ENCODE data around the gene MMP10.
"Not testable (repeated sequence)": the region's sequence is repeated elsewhere in the genome, so short reads cannot be mapped to it uniquely, and the experiment has no call there.

MMP10 gene

GRCh38 chr11:102783016-102783415, 2.6 kb upstream of the MMP10 start:
- DNase-seq: no peak

- no peak for DNase-seq
These were observed 1.2 kb upstream of the MMP10 start for GRCh38 chr11:102781676-102782075.

GRCh38 chr11:102776454-102776853, 4.0 kb downstream of the MMP10 start:
- no peak for DNase-seq

DNA sequence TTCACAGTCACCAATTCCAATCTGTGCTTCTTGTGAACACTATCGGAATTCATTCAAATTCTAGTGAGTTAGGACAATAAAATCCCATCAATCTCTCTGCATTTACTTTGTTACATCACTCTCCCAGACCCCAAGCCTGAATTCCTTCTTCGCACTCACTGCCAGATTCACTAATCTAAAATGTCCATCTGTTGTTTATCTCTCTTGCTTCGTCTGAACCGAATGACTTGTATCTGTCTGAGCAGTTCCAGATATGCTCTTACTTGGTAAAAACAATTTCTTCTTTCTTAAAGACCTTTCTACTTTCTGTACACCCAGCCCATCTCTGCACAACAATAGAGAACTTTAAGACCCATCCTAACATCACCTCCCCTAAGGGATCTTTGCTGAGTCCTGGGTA, 7.0 kb downstream of the MMP10 start:
- DNase-seq: no peak

GRCh38 chr11:102771351-102771750, 9.1 kb downstream of the MMP10 start:
- no peak for DNase-seq

- DNase-seq: no peak
These were observed 10.2 kb downstream of the MMP10 start for GRCh38 chr11:102770191-102770590.

DNA sequence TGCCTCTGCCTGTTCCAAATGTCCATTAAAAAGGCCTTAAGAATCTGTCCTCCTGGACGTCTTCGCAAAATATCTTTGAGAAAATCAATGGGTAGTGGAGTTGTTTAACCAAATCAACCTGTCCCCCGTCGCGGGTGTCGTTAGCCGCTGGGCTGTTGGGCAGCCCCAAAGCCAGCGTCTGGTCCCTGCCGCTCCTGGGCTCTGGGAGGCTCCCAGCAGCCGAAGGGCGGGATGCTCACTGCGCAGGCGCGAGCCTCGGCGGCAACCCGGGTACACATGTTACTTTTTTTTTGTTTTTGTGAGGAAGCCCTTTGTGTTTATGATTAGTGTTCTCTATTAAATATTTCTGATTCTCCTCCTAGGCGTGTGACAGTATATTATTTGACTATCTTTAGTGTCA, 12.6 kb downstream of the MMP10 start:
- no peak for DNase-seq

DNA sequence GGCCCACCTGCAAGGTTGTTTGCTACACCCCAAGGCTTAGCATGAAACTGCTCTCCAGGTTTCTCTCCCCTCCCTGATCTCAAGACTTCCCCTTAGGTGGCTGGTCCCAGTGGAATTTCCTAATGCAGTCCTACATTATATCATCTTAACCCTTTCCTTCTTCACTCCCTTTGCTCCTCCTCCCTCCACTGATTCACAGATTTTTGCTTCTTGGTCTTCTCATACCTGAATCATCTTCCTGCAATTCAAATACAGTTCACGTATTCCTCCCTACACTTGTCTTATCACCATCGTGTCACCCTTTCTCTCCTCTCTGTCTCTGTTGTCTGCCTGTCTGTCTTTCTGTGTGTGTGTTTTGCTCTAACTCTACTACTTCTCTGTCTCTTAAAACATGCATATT, 17.0 kb downstream of the MMP10 start:
- DNase-seq: no peak

GRCh38 chr11:102762361-102762767, 18.1 kb downstream of the MMP10 start:
- DNase-seq: no peak

DNA sequence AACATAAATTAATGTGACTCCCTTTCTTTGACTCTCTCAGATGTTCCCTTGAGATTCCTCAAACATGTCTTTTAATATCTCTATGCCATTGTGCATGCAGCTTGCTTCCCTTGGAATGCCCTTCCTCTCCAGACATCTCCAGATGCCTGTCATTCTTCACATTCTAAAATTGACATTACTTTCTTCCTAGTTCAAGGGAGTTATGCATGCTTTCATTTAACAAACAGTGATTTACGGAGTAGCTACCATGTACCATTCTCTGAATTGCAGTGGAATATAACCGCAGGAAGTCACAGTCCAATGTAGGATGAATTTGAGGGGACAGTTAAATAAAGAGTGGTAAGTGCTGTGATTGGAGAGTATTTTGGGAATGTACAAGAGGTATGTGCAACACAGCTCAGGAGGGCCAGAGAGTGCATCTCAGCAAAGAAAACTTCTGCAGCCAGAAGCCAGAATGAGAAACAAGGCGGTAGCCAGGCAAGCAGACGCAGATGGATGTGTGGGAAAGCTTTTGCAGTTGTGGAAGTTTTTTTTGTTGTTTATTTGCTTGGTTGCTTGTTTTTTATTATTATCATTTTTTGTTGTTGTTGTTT, 18.7 kb downstream of the MMP10 start:
- no peak for DNase-seq

GRCh38 chr11:102760344-102761035, 19.9 kb downstream of the MMP10 start:
- no peak for DNase-seq

GRCh38 chr11:102757823-102758549, 22.4 kb downstream of the MMP10 start:
- no peak for DNase-seq

- no peak for DNase-seq
These were observed 27.2 kb downstream of the MMP10 start for GRCh38 chr11:102753267-102753666.

- DNase-seq: no peak
These were observed 28.8 kb downstream of the MMP10 start for GRCh38 chr11:102751673-102752072.

DNA sequence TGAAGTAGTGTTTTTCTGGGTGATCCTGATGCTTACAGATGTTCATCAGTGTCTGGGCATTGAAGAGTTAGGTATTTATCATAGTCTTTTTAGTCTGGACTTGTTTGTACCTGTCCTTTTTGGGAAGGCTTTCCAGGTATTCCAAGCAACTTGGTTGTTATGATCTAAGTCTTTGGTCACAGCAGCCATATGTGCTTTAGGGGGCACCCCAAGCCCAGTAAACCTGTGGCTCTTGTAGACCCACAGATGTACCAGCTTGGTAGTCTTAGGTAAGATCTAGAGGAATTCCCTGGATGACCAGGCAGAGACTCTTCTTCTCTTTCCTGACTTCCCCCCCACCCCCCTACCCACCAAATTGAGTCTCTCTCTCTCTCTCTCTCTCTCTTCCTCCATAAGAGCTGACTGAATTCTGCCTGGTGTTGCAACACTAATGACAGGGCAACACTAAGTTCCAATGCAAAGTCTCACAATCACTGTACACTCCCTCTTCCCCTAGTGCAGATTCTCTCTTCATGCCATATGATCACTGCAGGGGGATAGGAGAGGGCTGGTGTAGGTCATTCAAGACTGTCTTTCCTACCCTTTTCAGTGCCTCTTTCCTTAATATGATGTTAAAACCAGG, 31.2 kb downstream of the MMP10 start:
- no peak for DNase-seq

GRCh38 chr11:102746746-102747578, 33.5 kb downstream of the MMP10 start:
- DNase-seq: not testable (repeated sequence)

DNA sequence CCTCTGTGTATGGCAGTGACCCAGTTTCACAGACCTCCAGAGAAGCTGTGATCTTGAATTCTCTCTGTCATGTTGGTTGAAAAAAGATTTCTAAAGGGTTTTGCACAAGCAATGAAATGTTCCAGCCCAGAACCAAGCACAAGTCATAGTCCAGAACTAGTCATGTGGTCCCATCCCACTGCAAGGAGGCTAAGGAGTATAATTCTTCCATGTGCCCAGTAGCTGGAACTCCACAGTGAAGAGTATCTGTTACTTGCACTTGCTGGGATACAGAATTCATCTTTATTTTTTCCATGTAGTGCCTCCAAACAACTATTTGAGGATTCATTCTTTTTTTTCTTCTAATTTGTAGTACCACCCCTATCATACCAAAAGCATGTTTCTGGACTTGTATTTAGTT, 45.8 kb downstream of the MMP10 start:
- no peak for DNase-seq

DNA sequence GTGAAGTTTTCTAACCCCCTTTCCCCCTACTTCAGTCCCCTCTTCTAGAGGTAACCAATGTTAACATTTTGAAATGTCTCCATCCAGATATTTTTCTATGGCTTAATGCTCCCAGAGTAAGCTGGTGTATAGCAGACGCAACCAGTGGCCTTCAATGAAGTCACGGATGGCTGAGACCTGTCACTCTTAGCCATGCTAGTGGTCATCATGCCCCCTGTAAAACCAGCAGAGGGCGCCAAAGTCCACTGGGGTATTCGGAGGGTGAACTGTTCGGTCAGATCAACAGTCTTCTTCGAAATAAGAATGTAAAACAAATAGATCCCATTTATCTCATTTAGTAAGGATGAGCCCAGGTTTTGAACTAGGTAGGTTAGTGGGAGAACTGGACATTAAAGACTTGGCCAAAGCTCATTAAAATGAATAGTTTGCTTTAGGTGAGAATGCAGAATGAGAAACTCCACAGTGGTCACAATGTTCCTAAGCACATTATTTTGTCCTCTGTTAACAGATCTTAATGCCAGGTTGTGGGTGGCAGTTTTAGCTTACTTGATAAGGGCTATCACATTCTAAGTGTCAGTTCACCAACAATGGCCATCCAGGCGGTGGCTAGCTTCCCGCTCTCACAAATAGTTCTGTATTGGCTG, 47.1 kb downstream of the MMP10 start:
- DNase-seq: peak; percentile 11

- DNase-seq: not testable (repeated sequence)
These were observed 49.5 kb downstream of the MMP10 start for GRCh38 chr11:102730944-102731343.

DNA sequence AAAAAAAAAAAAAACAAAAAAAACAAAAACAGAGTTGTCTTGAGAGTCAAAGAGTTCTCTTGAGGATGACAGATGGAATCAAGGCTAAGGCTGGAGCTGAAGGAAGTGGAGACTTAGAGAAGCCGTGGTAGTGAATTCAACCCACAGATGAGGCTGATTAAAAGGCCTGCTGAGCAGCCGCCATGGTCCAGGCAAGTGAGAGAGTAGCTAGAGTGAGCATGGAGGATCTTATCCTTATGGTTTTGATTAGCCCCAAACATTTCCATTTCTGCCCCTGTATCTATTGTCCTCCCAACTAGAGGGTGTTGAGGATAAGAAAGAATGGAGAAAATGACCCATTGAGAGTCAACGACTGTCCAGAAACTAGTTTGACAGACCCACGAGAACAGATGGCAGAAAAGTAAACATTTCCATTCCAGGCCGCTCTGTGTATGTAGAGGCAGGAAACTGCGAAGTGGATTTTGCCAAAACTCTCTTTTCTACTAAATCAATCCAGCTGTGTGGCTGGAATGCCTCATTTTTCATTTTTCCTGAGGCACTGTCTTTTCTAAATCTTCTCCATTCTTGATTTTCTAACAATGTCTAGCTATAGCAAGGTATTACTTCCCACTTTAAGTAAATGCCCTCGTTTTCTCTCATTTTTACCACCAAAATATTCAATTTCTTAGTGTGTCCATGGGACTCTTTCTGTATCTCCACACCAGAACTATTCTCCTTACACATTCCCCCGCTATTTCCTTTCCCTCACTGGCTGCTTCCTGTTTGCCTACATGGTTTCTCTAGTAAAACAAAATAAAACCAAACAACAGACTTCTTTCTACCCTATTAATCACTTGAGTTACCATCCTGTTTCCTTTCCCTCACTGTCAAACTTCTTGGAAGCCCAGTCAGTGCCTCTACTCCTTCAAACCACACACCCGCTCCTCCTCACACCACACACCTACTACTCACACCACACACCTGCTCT, 50.3 kb downstream of the MMP10 start:
- no peak for DNase-seq

- DNase-seq: no peak
These were observed 52.5 kb downstream of the MMP10 start for GRCh38 chr11:102727890-102728289.

All from CD4-positive, alpha-beta T cell treated with Interleukin-21 for 1 hour (primary cell).